NCI-H128 (cell line): ENCODE measurements around the gene MIAT.
A peak's percentile ranks its signal among the peaks of the same experiment; 100 is the strongest.
"Not testable (repeated sequence)": the region's sequence is repeated elsewhere in the genome, so short reads cannot be mapped to it uniquely, and the experiment has no call there.

Experiments used
- DNase-seq: peaks from one replicate; lab custom pipeline; 2025; ENCODE audit not compliant: unreplicated experiment; lab: John Stamatoyannopoulos, UW

MIAT gene

DNA sequence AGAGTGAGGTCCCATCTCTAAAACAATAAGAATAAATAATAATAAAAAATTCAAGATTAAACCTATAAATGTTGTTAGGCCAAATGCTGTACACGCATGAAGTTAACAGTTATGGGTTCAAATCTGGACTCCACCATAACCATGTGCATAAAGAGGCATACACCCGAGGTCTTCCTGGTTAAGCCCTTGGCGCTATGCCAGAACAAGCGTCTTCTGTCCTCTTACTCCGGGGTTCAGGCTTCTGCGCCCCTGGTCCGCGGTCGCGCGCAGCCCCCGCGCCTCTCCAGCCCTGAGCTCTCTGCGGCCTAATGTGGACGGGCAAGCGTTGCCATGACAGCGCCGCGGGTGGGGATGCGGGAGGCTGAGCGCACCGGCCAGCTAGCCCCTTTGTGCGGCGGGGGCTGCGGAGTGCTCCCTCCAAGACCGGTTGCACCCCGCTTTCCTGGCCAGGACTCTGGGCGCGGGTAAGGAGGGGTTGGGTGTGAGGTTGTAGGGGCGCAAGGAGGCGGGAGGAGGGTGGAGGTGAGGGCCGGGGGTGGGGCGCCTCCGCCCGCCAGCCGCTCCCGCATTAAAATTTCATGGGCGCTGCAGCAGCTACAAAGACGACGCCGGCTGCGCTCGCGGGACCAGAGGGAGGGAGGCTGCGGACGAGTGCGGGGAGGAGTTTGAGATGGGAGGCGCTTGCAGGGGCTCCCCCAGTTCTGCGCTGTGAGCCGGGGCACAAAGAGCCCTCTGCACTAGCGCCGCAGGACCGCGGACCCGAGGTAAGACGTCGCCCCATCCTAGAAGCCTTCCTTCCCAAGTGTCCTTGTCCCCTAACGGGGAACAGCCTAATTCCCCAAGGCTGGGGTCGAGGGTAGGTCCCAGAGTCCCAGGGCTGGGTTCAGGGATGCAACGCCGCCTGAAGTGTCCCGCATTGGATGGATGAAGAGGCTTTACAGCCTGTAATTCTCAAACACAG lies at the start of gene MIAT:
Gene MIAT (plus strand): TSS at position 698 of the 961 bp plus-strand sequence.
- peak; percentile 22 for DNase-seq

DNA sequence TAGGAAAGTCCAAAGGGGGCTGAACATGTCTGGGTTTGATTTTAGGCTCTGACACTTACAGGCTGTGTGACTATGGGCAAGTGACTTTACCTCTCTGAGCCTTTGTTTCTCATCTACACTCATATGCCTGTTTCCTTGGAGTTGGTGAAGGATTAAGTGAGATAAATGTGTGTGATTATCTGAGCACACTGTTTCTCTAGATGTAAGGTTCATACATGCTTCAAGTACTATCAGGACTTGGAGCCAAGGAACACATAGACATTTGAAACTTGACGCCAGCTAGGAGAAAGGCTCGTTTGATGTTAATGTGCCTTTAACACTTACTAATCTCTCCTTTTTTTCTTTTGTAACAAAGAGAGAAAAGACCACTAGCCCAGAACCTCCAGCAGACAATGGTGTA lies 49.3 kb upstream of the MIAT start:
- no peak for DNase-seq

- DNase-seq, result no peak
Observed at GRCh38 chr22:26609287-26609686, 48.1 kb upstream of the MIAT start.

- DNase-seq, result no peak
Observed at GRCh38 chr22:26610072-26610958, 47.1 kb upstream of the MIAT start.

- no peak for DNase-seq
Observed at GRCh38 chr22:26610996-26611395, 46.4 kb upstream of the MIAT start.

DNA sequence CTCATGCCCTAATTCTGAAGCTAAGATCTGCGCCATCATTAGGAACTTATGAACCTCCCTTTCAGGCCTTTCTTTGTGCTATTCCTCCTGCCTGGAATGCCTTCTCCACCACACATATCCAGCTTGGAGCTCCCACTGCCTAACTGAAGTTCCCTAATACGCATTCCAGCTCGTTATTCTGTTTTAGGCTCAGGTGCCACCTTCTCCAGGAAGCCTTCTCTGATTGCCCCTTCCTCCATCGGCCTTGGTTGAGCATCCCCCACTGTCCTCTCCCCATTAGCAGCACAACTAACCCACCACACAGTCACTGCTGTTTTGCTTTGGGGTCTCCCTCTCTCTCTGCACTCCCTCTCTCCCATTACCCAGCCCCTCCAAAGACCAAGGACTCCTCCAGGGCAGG lies 44.7 kb upstream of the MIAT start:
- DNase-seq, result no peak

- not testable (repeated sequence) for DNase-seq
Observed at GRCh38 chr22:26613753-26614152, 43.6 kb upstream of the MIAT start.

DNA sequence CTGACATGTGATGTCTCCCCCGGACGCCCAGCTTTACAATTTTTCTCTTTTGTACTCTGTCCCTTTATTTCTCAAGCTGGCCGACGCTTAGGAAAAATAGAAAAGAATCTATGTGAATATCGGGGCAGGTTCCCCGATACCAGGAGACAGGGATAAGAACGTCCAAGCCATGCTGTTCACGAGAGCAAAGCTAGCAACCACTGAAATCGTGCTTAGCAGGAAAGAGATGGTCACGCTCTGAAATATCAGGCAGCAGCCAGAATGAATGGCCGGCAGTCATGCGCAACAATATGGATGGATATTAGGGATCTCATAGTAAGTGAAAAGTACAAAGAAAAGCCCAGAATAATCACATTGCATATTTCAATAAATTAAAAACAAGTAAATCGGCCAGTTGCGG lies 43.1 kb upstream of the MIAT start:
- no peak for DNase-seq

DNA sequence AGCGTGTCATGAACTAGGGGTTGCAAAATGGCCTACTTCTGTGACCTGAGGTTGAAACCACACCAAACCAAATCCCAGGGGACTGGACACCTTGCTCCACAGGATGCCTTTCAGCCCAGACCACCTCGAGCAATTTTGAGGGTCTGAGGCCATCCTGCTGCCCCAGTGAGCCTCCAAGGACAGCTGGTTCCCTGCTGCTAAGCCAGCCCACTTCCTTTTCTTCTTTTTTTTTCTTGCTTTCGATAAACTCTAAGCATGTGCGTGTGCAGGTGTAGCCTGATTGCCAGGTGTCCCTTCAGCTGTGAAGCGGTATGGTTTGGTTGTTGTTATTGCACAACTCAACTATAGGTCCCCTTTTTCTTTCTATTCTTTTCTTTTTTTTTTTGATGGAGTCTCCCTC lies 42.2 kb upstream of the MIAT start:
- no peak for DNase-seq

GRCh38 chr22:26615830-26616435 lies 41.5 kb upstream of the MIAT start:
- no peak for DNase-seq

GRCh38 chr22:26616650-26617049 lies 40.7 kb upstream of the MIAT start:
- no peak for DNase-seq

DNA sequence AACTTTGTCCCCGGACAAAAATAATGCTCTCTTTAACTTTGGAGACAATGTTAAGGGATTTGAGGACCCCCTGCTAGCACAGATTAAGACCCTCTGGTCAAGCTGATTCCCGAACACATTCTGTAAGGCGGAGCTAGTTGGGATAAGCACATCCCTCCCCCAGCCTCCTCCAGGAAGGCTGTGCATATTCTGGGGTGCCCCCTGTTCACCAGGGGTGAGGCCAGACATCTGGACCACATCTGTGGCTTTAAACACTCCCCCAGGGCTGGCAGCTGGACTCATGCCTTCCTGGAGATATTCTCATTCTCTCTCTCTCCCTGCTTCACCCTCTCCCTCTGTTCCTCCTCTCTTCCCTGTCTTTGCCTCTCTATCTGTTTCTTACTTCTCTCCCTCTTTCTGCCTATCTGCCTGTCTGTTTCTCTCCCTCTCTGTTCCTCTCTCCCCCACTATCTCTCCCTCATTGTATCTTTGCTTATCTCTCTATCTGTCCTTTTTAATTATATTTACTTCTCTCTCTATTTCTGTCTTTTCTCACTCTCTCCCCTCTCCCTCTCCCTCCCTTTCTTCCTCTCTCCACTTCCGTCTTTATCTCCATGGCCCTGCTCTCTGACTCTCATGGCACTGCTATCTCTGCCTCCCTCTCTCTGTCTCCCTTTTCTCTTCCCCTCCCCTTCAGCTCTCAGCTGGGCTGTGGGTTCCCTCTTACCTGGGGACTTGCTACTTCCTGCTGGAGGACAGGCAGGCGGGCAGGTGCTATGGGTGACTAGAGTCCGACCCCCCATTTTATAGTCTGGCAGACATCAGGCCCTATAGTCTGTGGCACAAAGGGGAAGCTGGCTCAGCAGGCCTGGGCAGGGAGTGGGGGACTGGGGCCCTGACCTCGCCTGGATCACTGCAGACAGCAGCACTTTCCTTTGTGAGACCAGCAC lies 39.9 kb upstream of the MIAT start, which contains the start of gene CRYBB1:
Gene CRYBB1 (minus strand): TSS at position 757 of the 929 bp plus-strand sequence. CDS start 1,708 bp downstream, outside the sequence.
- no peak for DNase-seq

GRCh38 chr22:26618455-26618854 lies 38.9 kb upstream of the MIAT start:
- DNase-seq, result no peak

GRCh38 chr22:26619510-26619909 lies 37.9 kb upstream of the MIAT start:
- DNase-seq, result no peak

DNA sequence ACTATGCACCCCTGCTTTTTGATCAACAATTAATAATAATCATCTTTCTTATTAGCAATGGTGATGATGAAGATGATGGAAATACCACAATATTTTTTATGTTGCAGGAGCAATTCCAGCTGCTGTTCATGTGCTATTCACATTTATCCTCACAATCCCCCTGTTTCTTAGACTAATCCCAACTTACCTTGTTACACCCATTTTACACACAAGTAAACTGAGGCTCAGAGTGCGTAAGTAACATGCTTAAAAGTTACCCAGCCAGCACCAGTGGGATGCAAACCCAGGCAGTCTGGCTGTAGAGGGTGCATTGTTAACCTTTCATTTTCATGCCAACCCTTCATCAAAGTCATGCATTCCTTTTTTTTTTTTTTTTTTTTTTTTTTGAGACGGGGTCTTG lies 37.2 kb upstream of the MIAT start:
- no peak for DNase-seq

- no peak for DNase-seq
Observed at GRCh38 chr22:26621663-26622062, 35.7 kb upstream of the MIAT start, which contains the start of gene CRYBA4. TSS of gene CRYBA4 (plus strand) at chr22:26621963. CDS start at chr22:26622597, 634 bp downstream.

- DNase-seq, result no peak
Observed at GRCh38 chr22:26623984-26624383, 33.4 kb upstream of the MIAT start.

GRCh38 chr22:26624803-26625202 lies 32.6 kb upstream of the MIAT start:
- DNase-seq, result no peak

DNA sequence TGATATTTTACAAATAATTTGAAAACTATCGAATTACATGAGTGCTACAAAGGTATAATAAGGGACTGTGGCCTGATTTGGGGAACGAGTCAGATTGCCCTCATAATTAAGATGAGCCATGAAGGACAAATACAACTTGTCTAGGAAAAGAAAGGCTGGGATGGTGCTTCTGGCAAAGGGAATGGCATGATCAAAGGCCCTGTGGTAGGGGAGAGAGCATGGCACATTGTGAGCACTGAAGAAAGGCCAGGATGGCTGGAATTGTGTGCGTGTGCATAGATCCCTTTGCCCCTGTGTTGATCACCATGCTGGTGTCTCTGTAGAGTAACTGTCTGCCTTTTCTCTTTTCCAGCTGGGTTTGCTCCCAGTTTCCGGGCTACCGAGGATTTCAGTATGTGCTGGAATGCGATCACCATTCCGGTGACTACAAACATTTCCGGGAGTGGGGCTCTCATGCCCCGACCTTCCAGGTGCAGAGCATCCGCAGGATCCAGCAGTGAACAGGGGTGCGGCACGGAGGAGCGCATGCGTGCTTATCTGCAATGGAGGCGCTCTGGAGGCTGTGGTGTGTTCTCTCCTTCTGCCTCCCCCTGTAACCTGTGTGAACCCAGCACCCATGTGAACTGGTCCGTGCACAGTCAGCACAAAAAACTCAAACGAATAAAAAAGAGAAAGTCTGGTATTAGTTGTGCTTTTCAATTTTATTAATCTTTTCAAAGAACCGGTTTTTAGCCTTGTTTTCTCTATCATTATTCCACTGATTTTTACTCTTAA lies 27.2 kb upstream of the MIAT start:
- no peak for DNase-seq
